ENCODE data around the gene PDE8A.

Gene PDE8A

DNA sequence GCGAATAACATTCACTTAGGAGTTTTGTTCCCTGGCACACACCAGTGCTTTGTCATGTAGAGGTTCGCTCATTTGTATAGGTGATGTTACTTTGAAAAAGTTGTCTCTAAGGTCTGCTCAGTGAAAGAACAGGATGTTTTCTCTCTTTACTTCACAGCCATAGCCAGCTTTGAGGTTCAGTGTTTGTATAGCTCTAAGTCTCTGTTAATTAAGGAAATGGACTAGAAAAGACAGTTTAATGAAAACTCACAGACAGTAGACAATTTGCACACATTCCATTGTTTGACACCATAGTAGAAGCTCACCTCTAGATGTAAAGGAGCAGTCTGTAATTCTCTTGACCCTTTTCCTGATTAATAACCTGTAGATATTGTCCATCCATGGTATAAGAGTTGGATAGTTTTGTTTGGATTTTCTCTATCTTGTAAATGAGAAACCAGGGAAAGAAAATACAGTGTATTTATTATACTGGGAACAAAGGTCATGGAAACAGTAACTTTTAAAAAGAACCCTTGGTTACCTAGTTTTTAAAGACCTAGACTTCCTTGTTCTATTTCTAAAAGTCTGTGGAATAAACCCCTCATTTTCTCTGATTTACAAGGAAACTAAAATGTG lies 50.4 kb downstream of the PDE8A start:
- DNase-seq (ENCODE audit: low spot score), result peak; percentile 23

GRCh38 chr15:85033148-85033547 lies 51.5 kb downstream of the PDE8A start:
- no peak for DNase-seq (ENCODE audit: low spot score)

- no peak for DNase-seq (ENCODE audit: low spot score)
Measured at GRCh38 chr15:85034276-85034675, 52.6 kb downstream of the PDE8A start.

GRCh38 chr15:85035980-85036379 lies 54.3 kb downstream of the PDE8A start:
- DNase-seq (ENCODE audit: low spot score), result peak; percentile 45

- DNase-seq (ENCODE audit: low spot score), result peak; percentile 64
Measured at GRCh38 chr15:85036716-85037115, 55.1 kb downstream of the PDE8A start.

GRCh38 chr15:85037641-85038040 lies 56.0 kb downstream of the PDE8A start:
- peak; percentile 82 for DNase-seq (ENCODE audit: low spot score)

DNA sequence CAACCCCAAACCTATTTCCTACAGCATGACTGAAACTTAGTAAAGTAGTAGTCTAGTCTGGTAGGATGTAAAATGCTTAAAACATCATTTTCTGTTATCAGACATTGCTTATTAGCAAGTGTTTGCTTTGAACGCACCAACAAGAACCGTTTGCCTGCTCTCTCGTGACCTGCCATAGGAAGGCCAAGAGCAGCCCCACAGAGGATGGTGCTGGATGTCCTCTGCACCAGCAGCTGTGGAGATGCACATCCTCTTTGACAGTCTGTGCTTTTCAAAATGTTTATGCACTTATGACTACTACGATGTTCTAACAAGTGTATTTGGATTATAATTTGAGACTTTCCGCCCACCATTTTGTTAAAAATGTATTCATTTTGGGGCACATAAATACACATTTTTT lies 59.6 kb downstream of the PDE8A start:
- no peak for DNase-seq (ENCODE audit: low spot score)

GRCh38 chr15:85044251-85044853 lies 62.7 kb downstream of the PDE8A start:
- peak; percentile 94 for DNase-seq (ENCODE audit: low spot score)

DNA sequence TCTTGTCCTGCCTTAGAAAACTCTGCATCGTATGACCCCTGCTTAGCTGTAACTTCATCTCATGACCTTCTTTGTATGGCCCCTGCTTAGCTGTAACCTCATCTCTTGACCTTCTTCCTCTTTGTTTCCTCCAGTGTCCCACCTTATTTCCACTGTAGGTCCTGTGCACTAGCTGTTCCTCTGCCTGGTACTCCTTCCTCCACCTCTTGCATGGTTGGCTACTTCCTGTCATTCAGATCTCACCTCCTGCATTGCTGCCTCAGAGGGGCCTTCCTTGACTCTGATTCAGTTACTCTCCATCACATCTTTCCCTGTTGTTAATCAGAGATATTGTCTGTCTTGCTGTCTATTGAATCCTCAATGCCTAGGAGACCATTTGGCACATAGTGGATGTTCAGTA lies 63.2 kb downstream of the PDE8A start:
- DNase-seq (ENCODE audit: low spot score), result peak; percentile 63

- DNase-seq (ENCODE audit: low spot score), result peak; percentile 56
Measured at GRCh38 chr15:85045615-85046014, 64.0 kb downstream of the PDE8A start.

GRCh38 chr15:85047271-85047948 lies 65.8 kb downstream of the PDE8A start:
- peak; percentile 91 for DNase-seq (ENCODE audit: low spot score)

- DNase-seq (ENCODE audit: low spot score), result no peak
Measured at GRCh38 chr15:85048430-85048829, 66.8 kb downstream of the PDE8A start.

DNA sequence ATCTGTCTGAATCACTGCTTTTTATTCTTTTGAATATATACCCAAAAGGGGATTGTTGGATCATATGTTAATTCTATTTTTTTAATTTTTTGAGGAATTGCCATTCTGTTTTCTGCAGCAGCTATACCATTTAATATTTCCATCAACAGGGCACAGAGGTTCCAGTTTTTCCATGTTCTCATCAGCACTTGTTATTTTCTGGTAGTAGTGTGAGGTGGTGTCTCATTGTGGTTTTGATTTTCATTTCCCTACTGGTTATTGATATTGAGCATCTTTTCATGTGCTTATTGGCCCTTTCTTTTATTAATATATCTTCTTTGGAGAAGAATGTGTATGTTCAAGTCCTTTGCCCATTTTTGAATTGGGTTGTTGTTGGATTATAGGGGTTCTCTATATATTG lies 68.1 kb downstream of the PDE8A start:
- no peak for DNase-seq (ENCODE audit: low spot score)

- no peak for DNase-seq (ENCODE audit: low spot score)
Measured at GRCh38 chr15:85059734-85060133, 78.1 kb downstream of the PDE8A start.

DNA sequence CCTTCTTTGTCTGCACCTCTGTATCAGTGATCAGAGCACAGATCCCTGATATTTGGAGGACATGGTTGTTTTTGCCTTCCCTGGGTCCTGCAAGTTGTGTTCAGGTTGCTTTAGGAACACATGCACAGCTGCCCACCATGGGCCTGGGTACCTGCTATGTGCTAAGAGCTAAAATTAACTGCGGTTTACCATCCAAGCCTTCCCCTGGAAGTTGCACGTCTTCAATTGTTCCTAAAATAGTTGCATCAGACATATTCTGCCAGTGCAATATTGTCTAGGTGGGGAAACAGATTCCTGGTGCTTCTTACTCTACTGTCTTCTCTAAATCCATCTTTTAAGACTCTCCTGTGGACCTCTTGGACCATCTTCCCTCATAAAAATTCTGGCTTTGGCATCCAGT lies 80.9 kb downstream of the PDE8A start:
- no peak for DNase-seq (ENCODE audit: low spot score)

DNA sequence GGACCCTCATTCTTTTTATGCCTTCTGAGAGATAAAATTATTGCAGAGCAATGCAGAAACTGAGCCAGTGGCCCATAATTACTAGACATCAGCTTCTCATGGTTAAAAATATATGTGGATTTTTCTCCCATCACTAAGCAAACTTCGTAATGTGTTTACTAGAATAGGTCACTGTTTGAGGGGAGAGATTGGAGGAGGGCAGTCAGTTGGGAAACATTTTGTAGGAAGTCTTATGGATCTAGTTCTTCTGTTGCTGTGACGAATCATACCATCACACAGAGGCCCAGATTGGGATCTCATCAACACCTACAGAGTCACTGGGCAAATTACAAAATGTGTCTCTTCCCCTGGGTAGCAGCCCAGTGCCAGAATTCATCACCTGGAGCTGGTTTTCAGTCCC lies 81.4 kb downstream of the PDE8A start:
- DNase-seq (ENCODE audit: low spot score), result no peak

GRCh38 chr15:85063522-85064079 lies 81.9 kb downstream of the PDE8A start:
- DNase-seq (ENCODE audit: low spot score), result no peak

GRCh38 chr15:85064710-85065109 lies 83.1 kb downstream of the PDE8A start:
- DNase-seq (ENCODE audit: low spot score), result no peak

- DNase-seq (ENCODE audit: low spot score), result peak; percentile 54
Measured at GRCh38 chr15:85071061-85071460, 89.4 kb downstream of the PDE8A start.

DNA sequence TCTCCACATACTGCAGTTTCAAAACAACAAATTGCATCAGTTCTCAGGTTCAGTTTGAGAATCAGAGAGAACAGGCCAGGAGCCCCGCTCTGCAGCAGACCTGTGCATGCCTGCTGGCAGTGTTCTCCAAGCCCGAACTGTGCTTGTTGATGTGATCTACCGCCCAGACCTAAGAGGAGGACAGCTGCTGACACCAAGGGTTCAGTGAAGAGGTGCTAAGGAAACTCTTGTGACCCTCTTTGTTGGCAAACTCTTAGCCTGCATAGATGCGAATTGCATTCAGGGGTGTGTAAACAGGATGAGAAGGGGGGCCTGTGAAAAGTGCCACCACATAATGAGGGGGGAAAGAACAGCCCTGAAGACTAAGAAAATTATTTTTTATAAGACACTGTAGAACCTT lies 89.8 kb downstream of the PDE8A start:
- DNase-seq (ENCODE audit: low spot score), result no peak

- no peak for DNase-seq (ENCODE audit: low spot score)
Measured at GRCh38 chr15:85072917-85073316, 91.3 kb downstream of the PDE8A start.

GRCh38 chr15:85073556-85074194 lies 92.0 kb downstream of the PDE8A start:
- DNase-seq (ENCODE audit: low spot score), result no peak

DNA sequence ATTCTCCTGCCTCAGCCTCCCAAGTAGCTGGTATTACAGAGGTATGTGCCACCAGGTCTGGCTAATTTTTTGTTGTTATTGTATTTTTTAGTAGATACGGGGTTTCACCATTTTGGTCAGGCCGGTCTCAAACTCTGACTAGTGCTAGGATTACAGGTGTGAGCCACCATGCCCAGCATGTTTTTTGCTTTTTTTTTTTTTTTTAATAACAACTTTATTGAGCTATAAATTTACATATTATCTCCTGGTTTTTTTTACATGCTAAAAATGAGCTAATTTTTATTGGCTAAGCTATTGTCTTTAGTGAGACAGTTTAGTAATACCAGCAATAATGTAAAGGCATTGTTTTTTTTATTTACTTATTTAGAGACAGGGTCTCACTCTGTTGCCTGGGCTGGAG lies 105.2 kb downstream of the PDE8A start:
- no peak for DNase-seq (ENCODE audit: low spot score)
